HCT116 (cell line): ENCODE data around the gene RAG1. TPM values are rescaled to one million over a fixed set of nuclear protein-coding genes. Genes with fewer than 3 reads are reported as not detected.

Source experiments
- ATAC-seq: fragments of 200-7000 bp; cut with Tn5 transposase; 2 replicates; pipeline ENCODE4 v1.9.1; 2020; ENCODE audit warnings: mild to moderate bottlenecking, moderate library complexity
- BruUV-seq: library from RNA; stranded (reverse); fragments of 400-500 nt; replicated peaks from 2 replicates; lab custom pipeline; 2021; lab: Mats Ljungman, UMichigan
- CTCF ChIA-PET: fragments of 300-600 bp; sonication (Branson Sonifier 250); formaldehyde crosslinking; loops from one replicate; lab custom pipeline; 2021; ENCODE audit warnings: antibody characterized with exemption; lab: Charles Lee
- POLR2A ChIA-PET: fragments of 300-600, 350-600 bp; sonication (Branson Sonifier 250); formaldehyde crosslinking; loops from one replicate; lab custom pipeline; 2021; ENCODE audit warnings: antibody characterized with exemption; lab: Charles Lee
- RAD21 ChIA-PET, 2 experiments: fragments of 300-600 bp; sonication (Branson Sonifier 250); formaldehyde crosslinking; loops; one replicate each; lab custom pipeline; 2023; ENCODE audit warnings: low total read pairs in 2 of 2; ENCODE audit not compliant: uncharacterized antibody in 2 of 2, unreplicated experiment in 2 of 2, low non-redundant PET in 1 of 2; lab: Charles Lee
- DNase-seq: peaks from one replicate; pipeline ENCODE4 v3.0.0-alpha.2; 2010; ENCODE audit warnings: low read depth, low spot score
- H2AFZ ChIP-seq: fragments of 200-600 bp; shearing (Covaris generic), sonication (generic); 2 replicates; pipeline ENCODE4 v1.6.1; 2017; ENCODE audit warnings: low read depth, mixed run types, mixed read lengths, antibody characterized with exemption, low read length; ENCODE audit not compliant: poor library complexity, severe bottlenecking
- H3K27ac ChIP-seq: 2 replicates; pipeline ENCODE4 v1.5.1; 2012; ENCODE audit warnings: low read depth, low read length
- H3K27me3 ChIP-seq: fragments of 200-600 bp; sonication (generic); 2 replicates; pipeline ENCODE4 v1.6.1; 2016; ENCODE audit warnings: mixed run types, low read length, mixed read lengths; ENCODE audit not compliant: insufficient read depth
- H3K36me3 ChIP-seq, 2 experiments: fragments of 200-500 bp in 1 of 2; fragments of 200-600 bp in 1 of 2; sonication (Bioruptor generic) in 1 of 2; sonication (generic) in 1 of 2; 2 replicates each; pipeline versions ENCODE4 v1.5.1 to v1.6.1; 2014 to 2016; ENCODE audit warnings: low read length in 2 of 2, inconsistent platforms in 1 of 2, mixed read lengths in 1 of 2, mixed run types in 1 of 2; ENCODE audit not compliant: insufficient read depth in 2 of 2, control insufficient read depth in 1 of 2
- H3K4me1 ChIP-seq, 2 experiments: fragments of 200-600 bp in 1 of 2; sonication (generic) in 1 of 2; 2 replicates each; pipeline versions ENCODE4 v1.5.1 to v1.6.1; 2012 to 2017; ENCODE audit warnings: low read length in 2 of 2, inconsistent platforms in 1 of 2, mild to moderate bottlenecking in 1 of 2, mixed read lengths in 1 of 2, mixed run types in 1 of 2, moderate library complexity in 1 of 2; ENCODE audit not compliant: insufficient read depth in 2 of 2, control insufficient read depth in 1 of 2
- H3K4me2 ChIP-seq: fragments of 200-600 bp; sonication (generic); 2 replicates; pipeline ENCODE4 v1.6.1; 2017; ENCODE audit warnings: mixed run types, low read length, mixed read lengths
- H3K4me3 ChIP-seq, 2 experiments: fragments of 200-600 bp in 1 of 2; sonication (generic) in 1 of 2; replicated peaks in 1 of 2; 2 replicates each; pipeline ENCODE4 v1.5.1; 2011 to 2016; ENCODE audit warnings: low read length in 2 of 2, control low read depth in 1 of 2, low read depth in 1 of 2, mild to moderate bottlenecking in 1 of 2, mixed read lengths in 1 of 2, mixed run types in 1 of 2
- H3K79me2 ChIP-seq: fragments of 200-600 bp; sonication (generic); 2 replicates; pipeline ENCODE4 v1.6.1; 2017; ENCODE audit warnings: mild to moderate bottlenecking, mixed run types, low read length, moderate library complexity, mixed read lengths; ENCODE audit not compliant: insufficient read depth
- H3K9ac ChIP-seq: fragments of 200-600 bp; sonication (generic); 2 replicates; pipeline ENCODE4 v1.6.1; 2016; ENCODE audit warnings: low read length, mixed read lengths
- H3K9me2 ChIP-seq: fragments of 200-600 bp; sonication (generic), shearing (Covaris generic); 2 replicates; pipeline ENCODE4 v1.6.1; 2017; ENCODE audit warnings: mixed run types, mild to moderate bottlenecking, moderate library complexity; ENCODE audit not compliant: insufficient read depth
- H3K9me3 ChIP-seq, 2 experiments: fragments of 200-500 bp in 1 of 2; fragments of 200-600 bp in 1 of 2; sonication (Bioruptor generic) in 1 of 2; sonication (generic) in 1 of 2; 2 replicates each; pipeline ENCODE4 v1.6.1; 2014 to 2017; ENCODE audit warnings: low read length in 2 of 2, mixed read lengths in 2 of 2, inconsistent platforms in 1 of 2, low read depth in 1 of 2, mild to moderate bottlenecking in 1 of 2, mixed run types in 1 of 2, moderate library complexity in 1 of 2; ENCODE audit not compliant: control insufficient read depth in 1 of 2, insufficient read depth in 1 of 2
- H4K20me1 ChIP-seq: fragments of 200-600 bp; sonication (generic), shearing (Covaris generic); 2 replicates; pipeline ENCODE4 v1.6.1; 2017; ENCODE audit warnings: mixed run types, mild to moderate bottlenecking, moderate library complexity; ENCODE audit not compliant: insufficient read depth
- CBX3 ChIP-seq: IDR thresholded peaks from 2 replicates; pipeline ENCODE4 v1.6.1; 2012; ENCODE audit warnings: low read depth
- CTCF ChIP-seq, 3 experiments: fragments of 200-600 bp in 1 of 3; sonication (generic) in 1 of 3; IDR thresholded peaks in 2 of 3; conservative IDR thresholded peaks in 1 of 3; 2 replicates each; pipeline ENCODE4 v1.5.1; 2012 to 2017; ENCODE audit warnings: low read depth in 2 of 3, low read length in 2 of 3, antibody characterized with exemption in 1 of 3, borderline replicate concordance in 1 of 3, control low read depth in 1 of 3, mild to moderate bottlenecking in 1 of 3, mixed read lengths in 1 of 3, mixed run types in 1 of 3, moderate library complexity in 1 of 3; ENCODE audit not compliant: insufficient read depth in 1 of 3
- ELF1 ChIP-seq: IDR thresholded peaks from 2 replicates; pipeline ENCODE4 v1.6.1; 2012; ENCODE audit warnings: low read depth, borderline replicate concordance
- EZH2 ChIP-seq: fragments of 200-600 bp; sonication (generic); IDR thresholded peaks from 2 replicates; pipeline ENCODE4 v1.6.1; 2017; ENCODE audit warnings: antibody characterized with exemption, mixed run types
- EZH2phosphoT487 ChIP-seq: fragments of 200-600 bp; IDR thresholded peaks from 2 replicates; pipeline ENCODE4 v1.6.1; 2018; ENCODE audit warnings: antibody characterized with exemption, borderline replicate concordance
- JUND ChIP-seq: IDR thresholded peaks from 2 replicates; pipeline ENCODE4 v1.6.1; 2012
- MAX ChIP-seq: IDR thresholded peaks from 2 replicates; pipeline ENCODE4 v1.6.1; 2012
- POLR2A ChIP-seq: IDR thresholded peaks from 2 replicates; pipeline ENCODE4 v1.7.0; 2011; ENCODE audit warnings: borderline replicate concordance; ENCODE audit not compliant: insufficient read depth, insufficient read length; ENCODE audit errors: extremely low read depth
- RAD21 ChIP-seq: IDR thresholded peaks from 2 replicates; pipeline ENCODE4 v1.6.1; 2012; ENCODE audit warnings: low read depth, mild to moderate bottlenecking
- REST ChIP-seq: IDR thresholded peaks from 2 replicates; pipeline ENCODE4 v1.6.1; 2012; ENCODE audit warnings: low read depth
- SRF ChIP-seq: IDR thresholded peaks from 2 replicates; pipeline ENCODE4 v1.6.1; 2012; ENCODE audit warnings: low read depth
- TCF7L2 ChIP-seq: IDR thresholded peaks from 2 replicates; pipeline ENCODE4 v1.7.0; 2011; ENCODE audit warnings: borderline replicate concordance, inconsistent platforms; ENCODE audit not compliant: insufficient read depth, insufficient read length; ENCODE audit errors: extremely low read depth
- YY1 ChIP-seq: IDR thresholded peaks from 2 replicates; pipeline ENCODE4 v1.6.1; 2011; ENCODE audit warnings: low read length, low read depth, moderate library complexity, mild to moderate bottlenecking; ENCODE audit not compliant: insufficient replicate concordance; ENCODE audit errors: extremely low read depth
- ZNF274 ChIP-seq: fragments of 200-500 bp; sonication (Bioruptor generic); IDR thresholded peaks from 2 replicates; pipeline ENCODE4 v1.6.1; 2014; ENCODE audit warnings: mild to moderate bottlenecking, low read depth, low read length, inconsistent platforms
- intact Hi-C: fragments of 100-400 bp; cut with micrococcal nuclease; formaldehyde crosslinking; loops from 2 replicates; pipeline ENCODE4 v1.10.0; 2022
- total RNA-seq: library from RNA; stranded (reverse); gene quantifications from one replicate; pipeline ENCODE4 v1.2.1, GENCODE V29; 2021; ENCODE audit not compliant: unreplicated experiment

Gene RAG1
- total RNA-seq, 1 experiment from 2014 or later, result 0.54 TPM

- DNase-seq (no peak), ATAC-seq (no peak)
- no peaks in the 10 kb centered on the region for H3K79me2 ChIP-seq
- H3K9me2 ChIP-seq, result no peaks in the 10 kb centered on the region
- BruUV-seq, result no TSS peak
- H3K4me3 ChIP-seq, result no peak overlapping the region
- TF ChIP-seq JUND (no peak), CTCF (IDR thresholded peaks at IDR 0.05 in 2 of 3, conservative IDR thresholded peaks at IDR 0.05 in 1 of 3; ENCODE audit: borderline replicate concordance in 1 of 3, insufficient read depth in 1 of 3, low read depth in 2 of 3, low read length in 2 of 3) (no peak), RAD21 (no peak), YY1 (no peak)
- no peaks in the 10 kb centered on the region for H3K27me3 ChIP-seq
- no peak overlapping the region for H3K9ac ChIP-seq
- no peak overlapping the region for H3K4me2 ChIP-seq
- H3K4me1 ChIP-seq, result no peaks in the 10 kb centered on the region
- no peak overlapping the region for H2AFZ ChIP-seq
- intact Hi-C loops, result no loop called here
- no peaks in the 10 kb centered on the region for H3K9me3 ChIP-seq
- no peaks in the 10 kb centered on the region for H4K20me1 ChIP-seq
- ChIA-PET POLR2A (no interaction called here), RAD21 (no interaction called here), CTCF (no interaction called here)
- no peaks in the 10 kb centered on the region for H3K36me3 ChIP-seq
- no peak overlapping the region for H3K27ac ChIP-seq
Observed at GRCh38 chr11:36609383-36609782, 41.6 kb downstream of the RAG1 start.

GRCh38 chr11:36615826-36616225 lies 48.0 kb downstream of the RAG1 start:
- Histone ChIP-seq H2AFZ (no peak overlapping the region), H3K79me2 (no peaks in the 10 kb centered on the region), H4K20me1 (no peaks in the 10 kb centered on the region), H3K4me2 (no peak overlapping the region), H3K9me3 (no peaks in the 10 kb centered on the region), H3K9me2 (no peaks in the 10 kb centered on the region), H3K9ac (no peak overlapping the region), H3K36me3 (no peaks in the 10 kb centered on the region), H3K27ac (no peak overlapping the region), H3K27me3 (no peaks in the 10 kb centered on the region), H3K4me1 (no peaks in the 10 kb centered on the region), H3K4me3 (no peak overlapping the region)
- RAD21 ChIA-PET, result no interaction called here
- ATAC-seq, result no peak
- no peak for DNase-seq
- no peak for TF ChIP-seq SRF
- no peak for TF ChIP-seq POLR2A
- TF ChIP-seq TCF7L2, result no peak
- no peak for TF ChIP-seq JUND
- no peak for TF ChIP-seq RAD21
- no peak for TF ChIP-seq ZNF274
- TF ChIP-seq REST, result no peak
- TF ChIP-seq EZH2phosphoT487, result no peak
- TF ChIP-seq ELF1, result no peak
- no peak for TF ChIP-seq CBX3
- no peak for TF ChIP-seq EZH2
- TF ChIP-seq MAX, result no peak
- intact Hi-C loops, result no loop called here
- POLR2A ChIA-PET, result no interaction called here
- no TSS peak for BruUV-seq
- CTCF ChIA-PET, result no interaction called here
